HG02938 (cell line): ENCODE results near the gene ANKRD65.
"Not testable (repeated sequence)": the region's sequence is repeated elsewhere in the genome, so short reads cannot be mapped to it uniquely, and the experiment has no call there.

Experiments used
- ATAC-seq: cut with Tn5 transposase; IDR thresholded peaks from one replicate; pipeline ENCODE4 v1.9.1; 2021; ENCODE audit warnings: mild to moderate bottlenecking, moderate library complexity; ENCODE audit not compliant: unreplicated experiment

ANKRD65 gene

GRCh38 chr1:1421147-1421906, at the start of gene ANKRD65:
ANKRD65 (minus strand) TSS chr1:1421276; CDS start chr1:1421005, 271 bp downstream.
- ATAC-seq, result no peak

- ATAC-seq, result not testable (repeated sequence)
Observed at GRCh38 chr1:1468196-1468985, 47.3 kb upstream of the ANKRD65 start.

- ATAC-seq, result no peak
Observed at GRCh38 chr1:1463312-1463711, 42.2 kb upstream of the ANKRD65 start.

GRCh38 chr1:1462318-1462966, 41.4 kb upstream of the ANKRD65 start:
- no peak for ATAC-seq

GRCh38 chr1:1461721-1462317, 40.7 kb upstream of the ANKRD65 start:
- no peak for ATAC-seq

- no peak for ATAC-seq
Observed at GRCh38 chr1:1460540-1461130, 39.6 kb upstream of the ANKRD65 start.

- ATAC-seq, result not testable (repeated sequence)
Observed at GRCh38 chr1:1459711-1460110, 38.6 kb upstream of the ANKRD65 start.

GRCh38 chr1:1459156-1459555, 38.1 kb upstream of the ANKRD65 start:
- not testable (repeated sequence) for ATAC-seq

- not testable (repeated sequence) for ATAC-seq
Observed at GRCh38 chr1:1456683-1457255, 35.7 kb upstream of the ANKRD65 start.

- not testable (repeated sequence) for ATAC-seq
Observed at GRCh38 chr1:1455934-1456333, 34.9 kb upstream of the ANKRD65 start.

- ATAC-seq, result no peak
Observed at GRCh38 chr1:1455366-1455884, 34.3 kb upstream of the ANKRD65 start.

GRCh38 chr1:1454286-1455056, 33.4 kb upstream of the ANKRD65 start:
- not testable (repeated sequence) for ATAC-seq

- no peak for ATAC-seq
Observed at GRCh38 chr1:1452882-1453281, 31.8 kb upstream of the ANKRD65 start.

- not testable (repeated sequence) for ATAC-seq
Observed at GRCh38 chr1:1452365-1452739, 31.3 kb upstream of the ANKRD65 start.

GRCh38 chr1:1451696-1452364, 30.8 kb upstream of the ANKRD65 start:
- no peak for ATAC-seq

- ATAC-seq, result not testable (repeated sequence)
Observed at GRCh38 chr1:1450616-1451015, 29.5 kb upstream of the ANKRD65 start.

GRCh38 chr1:1449099-1449739, 28.1 kb upstream of the ANKRD65 start, which contains the start of gene ATAD3C:
ATAD3C (plus strand) TSS chr1:1449689; CDS start chr1:1450684, 995 bp downstream.
- no peak for ATAC-seq

- not testable (repeated sequence) for ATAC-seq
Observed at GRCh38 chr1:1446631-1447030, 25.6 kb upstream of the ANKRD65 start.
